Kidney tubule cell (primary cell): ENCODE data around the gene ZNF618.

Source experiments
- DNase-seq: peaks from one replicate; pipeline ENCODE4 v3.0.0-alpha.2; 2018; ENCODE audit warnings: low spot score

The ZNF618 gene

DNA sequence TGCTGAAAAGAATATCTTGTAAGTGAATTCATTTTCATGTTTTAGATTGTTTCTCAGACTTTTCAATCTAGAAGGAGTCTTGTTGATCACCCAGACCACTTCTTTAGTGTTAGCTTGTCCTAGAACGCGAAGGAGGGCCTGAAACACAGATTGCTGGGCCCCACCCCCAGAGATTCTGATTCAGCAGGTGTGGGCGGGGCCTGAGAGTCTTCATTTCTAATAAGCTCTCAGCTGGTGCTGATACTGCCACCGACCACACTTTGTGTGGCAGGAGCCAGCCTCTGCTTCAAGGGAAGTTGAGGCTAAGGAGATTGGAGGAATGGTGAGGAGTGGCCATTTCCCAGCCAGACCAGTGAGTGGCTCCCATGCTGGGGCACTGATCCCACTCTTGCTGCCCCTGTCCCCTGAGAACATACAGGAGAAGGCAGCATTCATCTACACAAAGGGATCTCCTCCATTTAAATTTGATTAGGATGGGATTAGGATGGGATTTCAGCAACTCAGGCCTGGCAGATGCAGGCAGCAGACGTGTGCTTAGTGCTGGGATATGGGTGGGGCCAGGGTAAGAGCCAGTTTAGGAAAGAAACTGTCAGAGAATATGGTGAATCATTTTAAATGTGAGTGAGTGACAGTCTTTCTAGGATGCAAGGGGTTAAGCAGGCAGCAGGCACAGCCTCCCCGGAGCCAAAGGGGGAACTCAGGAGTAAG is 35.9 kb downstream of the ZNF618 start:
- DNase-seq, result no peak

DNA sequence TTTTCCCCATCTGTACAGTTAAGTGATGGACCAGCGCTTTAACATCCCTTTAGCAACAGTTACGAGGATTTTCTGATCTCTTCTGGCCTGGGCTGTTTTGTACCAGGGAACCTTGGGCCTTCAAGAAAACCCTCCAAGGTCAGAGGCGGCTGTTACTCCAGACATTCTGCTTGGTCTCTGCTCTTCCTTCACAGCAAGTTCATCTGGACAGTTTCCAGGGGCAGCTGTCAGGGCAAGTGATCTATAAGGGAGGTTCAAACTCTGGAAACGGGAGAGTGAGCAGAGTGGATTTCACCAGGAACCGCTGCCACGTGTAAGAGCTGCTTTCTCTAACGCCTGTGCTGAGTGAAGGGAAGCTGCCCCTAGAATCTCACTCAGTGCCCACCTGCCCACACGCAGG is 36.7 kb downstream of the ZNF618 start:
- DNase-seq, result peak; percentile 17

DNA sequence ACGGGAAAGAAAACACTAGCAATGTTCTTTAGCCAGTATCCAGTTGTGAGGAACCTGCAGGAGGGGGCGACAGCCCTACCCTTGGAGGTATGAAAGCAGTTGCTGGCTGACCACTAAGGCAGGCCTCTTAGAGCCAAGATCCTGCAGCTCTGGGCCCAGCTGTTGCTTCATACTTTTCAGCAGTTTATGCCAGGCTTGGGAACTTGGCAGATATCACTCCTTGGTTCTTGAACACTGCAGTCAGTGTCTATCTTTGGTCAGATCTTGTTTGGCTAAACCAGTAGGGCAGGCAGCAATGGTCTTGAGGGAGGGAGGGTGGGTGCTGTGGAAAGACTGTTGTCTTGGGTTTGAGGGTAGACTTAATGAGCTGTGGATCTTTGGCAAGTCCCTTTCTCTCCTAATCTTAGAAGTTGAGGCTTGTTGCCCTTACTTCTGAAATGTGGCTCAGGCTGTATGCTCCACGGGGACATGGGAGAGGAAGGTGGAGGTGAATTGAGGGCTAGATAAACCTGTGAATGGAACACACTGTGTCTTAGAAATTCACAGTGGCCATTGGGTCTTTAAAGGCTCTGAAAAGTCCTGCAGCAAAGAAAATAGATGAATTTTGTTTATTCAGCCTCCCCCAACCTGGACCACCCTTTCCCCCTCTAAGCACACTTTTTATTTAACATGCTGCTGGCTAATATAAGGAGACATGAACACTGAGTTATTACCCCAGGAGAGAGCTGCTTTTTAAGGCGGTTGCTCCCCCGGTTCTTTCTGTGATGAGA is 37.5 kb downstream of the ZNF618 start:
- DNase-seq, result no peak

DNA sequence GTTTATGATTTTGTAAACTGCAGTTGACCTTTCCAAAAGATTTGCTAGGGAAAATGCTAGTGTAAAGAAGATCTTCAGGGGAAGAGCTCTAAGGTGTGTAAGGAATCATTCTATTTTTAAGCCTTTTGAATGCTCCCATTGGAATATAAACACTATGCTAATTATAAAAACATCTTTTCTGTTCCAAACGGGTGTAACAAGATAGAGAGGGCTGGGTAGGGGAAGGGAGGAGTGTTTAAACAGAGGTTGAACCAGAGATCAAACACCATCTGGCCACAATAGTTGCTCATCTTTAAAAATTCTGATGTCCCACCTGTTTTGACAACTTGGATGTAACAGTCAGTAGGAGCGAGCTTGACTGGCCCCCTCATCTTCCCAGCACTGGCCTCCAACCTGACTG is 38.4 kb downstream of the ZNF618 start:
- DNase-seq, result no peak

DNA sequence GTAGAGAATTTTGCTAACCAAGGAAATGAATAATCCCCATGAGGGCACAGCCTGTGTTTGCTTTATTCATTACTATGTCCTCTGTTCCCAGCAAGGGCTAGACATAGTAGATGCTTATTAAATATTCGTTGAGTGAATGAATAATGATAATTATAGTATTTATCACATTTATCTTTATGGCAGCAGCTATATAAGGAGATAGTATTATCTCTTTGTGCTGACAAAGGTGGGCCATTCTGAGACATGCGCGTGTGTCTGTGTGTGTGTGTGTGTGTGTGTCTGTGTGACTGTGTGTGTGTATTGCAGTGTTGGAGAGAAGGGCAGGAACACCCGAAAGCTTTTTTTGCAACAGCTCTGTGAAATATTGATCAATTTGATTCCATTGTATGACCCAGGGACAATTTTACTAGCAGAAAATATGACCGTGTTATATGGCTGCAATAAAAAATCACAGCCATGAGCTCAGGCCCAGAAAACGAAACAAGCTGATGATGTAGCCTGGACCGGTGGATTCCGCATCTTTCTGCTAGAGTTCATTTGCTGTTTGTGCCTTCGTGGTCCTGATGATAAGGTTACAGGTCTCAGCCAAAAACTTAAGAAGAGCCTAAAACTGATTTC is 39.8 kb downstream of the ZNF618 start:
- DNase-seq, result no peak

DNA sequence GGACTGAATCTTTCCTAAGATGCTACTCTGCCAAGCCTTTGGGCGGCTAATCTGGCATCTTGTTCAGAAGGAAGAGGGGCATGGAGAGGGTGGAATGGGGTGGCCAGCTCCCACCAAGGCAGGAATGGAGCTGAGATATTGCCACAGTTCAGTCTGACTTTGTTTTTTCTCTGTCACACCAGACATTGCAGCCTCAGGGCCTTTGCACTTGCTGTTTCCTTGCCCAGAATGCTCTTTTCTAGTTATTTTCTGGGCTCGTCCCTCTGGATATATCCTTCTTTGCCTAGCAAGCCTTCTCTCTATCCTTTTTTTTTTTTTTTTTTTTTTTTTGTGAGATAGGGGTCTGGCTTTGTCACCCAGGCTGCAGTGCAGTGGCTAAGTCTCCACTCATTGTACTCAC is 40.8 kb downstream of the ZNF618 start:
- no peak for DNase-seq

DNA sequence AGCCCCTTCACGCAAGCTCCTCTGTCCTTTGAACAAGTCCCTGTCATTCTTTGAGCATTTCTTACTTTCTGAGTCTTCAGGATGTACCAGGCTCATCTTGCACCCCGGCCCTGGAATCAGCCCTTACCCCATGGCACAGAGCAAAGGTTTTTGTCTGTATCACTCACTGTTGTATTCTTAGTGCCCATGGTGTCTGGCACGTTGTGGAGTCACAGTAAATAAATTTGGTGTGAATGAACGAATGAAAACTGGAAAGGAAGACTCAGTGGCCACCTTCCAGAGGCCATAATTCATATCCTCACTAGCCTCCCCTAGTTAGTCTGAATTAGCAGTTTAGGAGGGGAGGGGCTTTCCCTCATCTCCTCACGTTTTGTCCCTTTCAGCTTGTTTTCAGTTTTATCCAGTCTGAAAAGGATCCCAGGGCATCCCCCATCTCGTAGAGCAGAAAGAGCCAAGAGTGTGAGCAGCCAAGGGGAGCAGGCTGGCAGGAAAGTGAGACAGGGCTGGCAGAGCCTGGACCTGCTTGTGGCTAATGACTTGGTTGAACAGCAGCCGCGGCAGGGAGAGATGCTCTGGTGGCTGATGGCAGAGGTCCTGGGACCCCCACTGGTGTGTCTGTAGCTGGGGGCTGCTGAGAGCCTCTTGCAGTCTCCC is 42.7 kb downstream of the ZNF618 start:
- DNase-seq, result no peak

DNA sequence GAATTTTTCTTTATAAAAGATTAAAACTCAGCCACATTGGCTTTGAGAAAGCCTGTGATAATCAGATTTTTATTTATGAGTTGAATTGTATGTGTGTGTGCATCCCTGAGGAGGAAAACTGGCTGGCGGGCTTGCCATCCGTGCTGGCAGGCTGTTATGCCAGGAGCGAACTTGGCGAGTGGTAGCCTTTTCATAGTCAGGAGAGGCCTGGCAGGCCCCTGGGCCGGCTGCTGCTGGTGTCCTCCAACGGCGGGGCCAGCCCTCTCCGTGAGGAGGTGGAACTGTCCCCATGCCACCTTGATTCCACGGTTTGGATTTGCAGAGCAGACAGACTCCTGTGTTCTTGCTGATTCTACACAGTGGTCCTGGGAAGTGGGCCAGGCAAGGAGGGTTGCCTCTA is 43.3 kb downstream of the ZNF618 start:
- DNase-seq, result no peak

DNA sequence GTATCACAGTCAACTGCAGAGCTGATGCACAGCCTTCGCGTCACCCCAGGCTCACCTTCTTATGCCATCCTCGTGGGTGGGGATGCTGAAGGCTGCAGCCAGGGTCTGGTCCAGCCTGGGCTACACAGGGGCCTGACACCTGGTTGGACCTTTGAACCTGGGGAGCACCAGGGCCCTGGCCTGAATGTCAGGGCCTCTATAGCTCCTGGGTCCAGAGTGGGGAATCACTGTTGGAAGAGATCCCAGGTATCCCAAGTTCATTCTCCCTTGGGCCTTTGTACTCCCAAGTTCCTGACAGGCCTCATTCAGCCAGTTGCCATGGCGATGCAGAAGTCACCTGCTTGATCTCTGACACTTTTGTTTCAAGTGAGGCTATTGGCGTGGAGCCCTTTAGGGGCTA is 43.8 kb downstream of the ZNF618 start:
- no peak for DNase-seq

DNA sequence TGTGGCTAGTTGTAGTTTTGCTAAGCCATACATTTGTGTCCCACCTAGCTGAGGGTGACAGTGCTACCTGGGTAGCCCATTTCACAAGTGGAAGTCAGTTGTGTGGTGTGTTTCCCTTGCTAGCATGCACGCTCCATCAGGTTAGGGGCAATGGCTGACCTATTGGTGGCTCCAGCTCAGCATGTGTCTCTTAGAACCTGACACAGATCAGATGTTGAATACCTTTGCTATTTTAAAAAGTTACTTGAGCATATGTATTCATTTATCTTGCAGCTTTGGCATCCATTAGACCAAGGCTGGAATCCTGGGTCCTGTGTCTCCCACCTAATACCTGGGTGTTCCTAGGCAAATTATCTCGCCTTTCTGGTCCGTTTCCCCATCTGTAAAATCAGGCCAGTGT is 44.8 kb downstream of the ZNF618 start:
- DNase-seq, result no peak

DNA sequence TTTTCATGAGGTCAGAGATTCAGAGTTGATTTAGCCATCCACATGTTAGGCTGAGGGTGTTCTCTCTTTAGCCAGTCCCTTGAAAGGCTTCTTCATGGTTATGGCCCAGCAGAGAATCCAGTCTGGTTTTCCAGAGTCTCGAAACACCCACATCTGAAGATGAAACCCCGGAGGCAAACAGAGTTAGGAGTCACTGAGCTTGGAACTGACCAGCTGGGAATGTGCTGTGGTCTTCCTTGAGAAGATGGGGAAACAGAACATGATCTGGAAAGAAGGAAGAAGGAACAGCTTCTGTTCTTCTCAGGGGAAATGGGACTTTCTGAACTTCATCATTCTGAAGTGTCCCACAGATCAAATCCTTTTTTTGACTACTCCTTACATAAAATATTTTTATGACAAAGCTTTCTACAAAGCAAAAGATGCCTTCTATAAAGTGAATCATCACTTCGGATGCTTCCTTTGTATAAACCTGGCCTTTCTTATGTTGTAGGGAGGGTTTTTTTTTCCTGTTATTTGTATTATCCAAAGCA is 45.4 kb downstream of the ZNF618 start:
- no peak for DNase-seq

DNA sequence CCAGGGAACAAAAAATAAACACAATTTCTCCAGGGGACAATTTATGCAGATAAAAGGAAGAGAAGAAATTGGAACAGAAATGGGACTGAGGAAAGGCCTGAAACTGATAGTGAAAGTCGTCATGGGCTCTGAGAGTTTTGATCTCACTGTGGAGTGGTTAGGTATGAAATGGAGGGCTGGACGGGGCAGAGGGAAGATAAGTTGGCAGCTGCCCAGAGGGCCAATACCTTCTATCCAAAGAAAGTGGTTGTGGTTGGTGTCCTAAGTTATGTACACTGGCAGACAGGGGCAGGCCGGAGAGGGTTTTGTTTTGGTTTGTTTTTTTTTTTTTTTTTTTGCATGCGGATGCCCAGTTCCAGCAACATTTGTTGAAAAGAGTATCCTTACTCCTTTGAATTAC is 46.1 kb downstream of the ZNF618 start:
- DNase-seq, result no peak

DNA sequence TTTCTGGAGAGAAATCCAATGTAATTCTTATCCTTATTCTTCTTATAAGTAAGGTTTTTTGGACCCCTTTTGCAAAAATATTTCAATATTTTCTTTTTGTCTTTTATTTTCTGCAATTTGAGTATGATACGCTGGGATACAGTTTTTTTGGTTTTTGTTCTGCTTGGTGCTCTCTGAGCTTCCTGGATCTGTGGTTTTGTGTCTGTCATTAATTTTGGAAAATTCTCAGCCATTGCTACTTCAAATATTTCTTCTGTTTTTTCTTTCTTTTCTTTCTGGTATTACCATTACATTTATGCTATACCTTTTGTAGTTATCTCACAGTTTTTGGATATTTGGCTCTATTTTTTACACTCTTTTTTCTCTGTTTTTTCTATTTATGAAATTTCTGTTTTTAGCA is 50.1 kb downstream of the ZNF618 start:
- DNase-seq, result no peak

DNA sequence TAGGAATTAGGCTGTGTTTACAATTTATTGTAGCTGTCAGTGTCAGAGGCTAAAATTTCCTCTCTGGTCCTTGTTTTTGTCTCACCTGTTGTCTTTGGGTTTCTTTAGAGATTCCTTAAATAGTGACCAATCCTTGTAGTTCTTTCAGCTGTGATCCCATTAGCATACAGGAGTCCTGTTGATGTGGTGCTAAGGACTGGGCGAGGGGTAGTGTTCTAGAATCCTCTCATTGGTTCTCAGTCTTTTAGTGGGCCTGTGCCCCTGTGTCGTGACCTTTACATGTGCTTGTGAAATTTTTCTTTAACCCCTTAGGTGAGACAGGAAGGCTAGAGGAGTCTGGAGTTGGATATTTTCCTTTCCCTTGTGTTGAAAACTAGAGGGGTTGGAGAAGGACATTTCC is 51.2 kb downstream of the ZNF618 start:
- no peak for DNase-seq

DNA sequence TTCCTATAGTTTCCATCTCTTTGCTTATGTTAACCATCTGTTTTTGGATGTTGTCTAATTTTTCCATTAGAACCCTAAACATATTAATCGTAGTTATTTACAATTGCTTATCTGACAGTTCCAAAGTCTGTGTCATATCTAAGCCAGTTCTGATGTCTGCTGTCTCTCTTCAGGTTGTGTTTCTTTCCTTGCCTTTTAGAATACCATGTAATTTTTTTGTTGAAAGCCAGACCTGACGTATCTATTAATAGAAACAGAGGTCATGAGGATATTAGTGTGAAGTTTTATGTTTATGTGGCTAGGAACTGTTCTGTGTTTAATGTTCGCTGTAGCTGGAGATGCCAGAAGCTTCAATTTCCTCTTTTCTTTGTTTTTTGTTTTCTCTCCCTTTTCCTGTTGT is 52.2 kb downstream of the ZNF618 start:
- DNase-seq, result no peak

DNA sequence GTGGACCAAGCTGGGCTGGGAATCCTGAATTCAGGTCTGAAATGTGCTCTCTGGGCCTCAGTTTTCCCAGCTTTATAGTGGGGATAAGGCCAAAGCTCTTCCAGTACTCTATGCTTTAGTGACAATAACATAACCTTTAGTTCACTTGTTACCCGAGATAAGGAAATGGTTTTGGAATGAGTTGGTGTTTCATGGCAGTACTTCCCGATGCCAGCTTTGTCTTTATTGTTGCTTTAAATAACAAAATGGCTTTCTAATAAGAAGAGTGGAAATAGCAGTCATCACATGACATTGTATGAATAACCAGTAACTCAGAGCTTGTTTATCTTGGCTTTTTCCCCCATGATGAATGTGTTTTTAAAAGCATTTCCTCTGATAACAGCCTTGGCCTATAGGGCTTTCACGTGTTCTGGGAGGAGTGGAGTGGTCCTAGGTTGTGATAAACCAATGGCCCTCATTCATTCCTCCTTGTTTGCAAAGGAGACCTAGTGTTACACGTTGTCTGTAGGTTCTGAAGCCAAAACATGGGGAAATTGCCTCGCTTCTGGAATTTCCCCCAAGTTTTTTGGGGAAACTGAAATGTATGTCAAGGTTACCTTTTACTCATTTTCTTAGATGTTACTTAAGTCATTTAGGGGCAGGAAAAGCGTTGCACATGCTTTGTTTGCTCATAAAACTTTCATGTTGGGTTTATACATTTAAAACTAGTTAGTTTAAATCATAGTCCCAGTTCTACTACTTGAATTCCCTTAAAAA is 53.7 kb downstream of the ZNF618 start:
- peak; percentile 71 for DNase-seq

DNA sequence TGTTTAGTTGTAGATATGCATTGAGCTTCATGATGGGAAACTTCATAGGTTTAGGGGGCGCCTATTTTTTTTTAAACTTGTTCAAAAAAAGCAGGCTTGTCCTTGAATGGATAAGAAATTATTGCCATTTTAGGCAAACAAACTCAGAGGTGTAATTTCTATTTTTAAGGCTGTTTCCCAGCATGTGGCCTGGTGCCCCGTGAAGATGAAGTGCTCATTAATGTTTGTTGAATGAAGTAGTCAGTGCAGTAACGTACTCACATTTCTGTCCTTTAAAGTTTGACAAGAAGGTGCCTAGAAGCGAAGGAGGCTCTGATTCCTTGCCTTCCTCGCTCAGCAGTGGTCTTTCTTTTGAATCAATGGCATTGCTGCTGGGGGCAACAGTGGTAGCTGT is 54.3 kb downstream of the ZNF618 start:
- DNase-seq, result no peak

DNA sequence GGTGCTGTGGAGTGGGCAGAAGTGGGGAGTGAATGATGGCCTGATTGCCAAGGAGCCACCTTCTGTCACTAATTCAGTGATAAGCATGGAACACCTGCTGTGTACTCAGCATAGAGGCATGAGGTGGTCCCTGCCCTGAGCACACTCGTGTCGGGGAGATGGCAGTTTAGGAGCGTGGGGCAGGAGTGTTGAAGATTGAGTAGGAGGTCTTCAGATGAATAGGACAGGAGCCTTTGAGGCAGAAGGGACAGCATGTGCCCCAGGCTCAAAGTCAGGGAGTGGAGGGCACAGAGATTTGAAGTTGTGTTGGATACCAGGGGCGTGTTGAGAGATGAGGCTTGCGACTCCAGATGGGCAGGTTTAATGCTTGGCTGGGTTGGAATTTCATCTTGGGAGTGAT is 55.0 kb downstream of the ZNF618 start:
- peak; percentile 28 for DNase-seq

DNA sequence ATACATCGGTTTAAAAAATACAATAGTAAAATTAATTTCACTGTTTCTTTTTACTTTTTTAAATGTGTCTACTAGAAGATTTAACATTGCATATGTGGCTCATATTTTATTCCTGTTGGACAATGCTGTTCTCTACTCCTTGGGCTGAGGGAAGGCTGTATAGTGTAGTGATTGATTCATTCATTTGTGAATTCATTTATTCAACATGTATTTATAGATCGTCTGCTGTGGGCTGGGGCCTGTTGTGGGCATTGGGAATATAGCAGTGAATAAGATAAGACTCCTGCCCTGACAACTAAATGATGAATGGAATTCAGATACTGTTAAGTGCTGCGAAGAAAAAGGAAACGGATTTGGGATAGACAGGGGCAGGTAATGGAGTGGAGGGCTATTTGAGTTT is 55.7 kb downstream of the ZNF618 start:
- DNase-seq, result no peak

DNA sequence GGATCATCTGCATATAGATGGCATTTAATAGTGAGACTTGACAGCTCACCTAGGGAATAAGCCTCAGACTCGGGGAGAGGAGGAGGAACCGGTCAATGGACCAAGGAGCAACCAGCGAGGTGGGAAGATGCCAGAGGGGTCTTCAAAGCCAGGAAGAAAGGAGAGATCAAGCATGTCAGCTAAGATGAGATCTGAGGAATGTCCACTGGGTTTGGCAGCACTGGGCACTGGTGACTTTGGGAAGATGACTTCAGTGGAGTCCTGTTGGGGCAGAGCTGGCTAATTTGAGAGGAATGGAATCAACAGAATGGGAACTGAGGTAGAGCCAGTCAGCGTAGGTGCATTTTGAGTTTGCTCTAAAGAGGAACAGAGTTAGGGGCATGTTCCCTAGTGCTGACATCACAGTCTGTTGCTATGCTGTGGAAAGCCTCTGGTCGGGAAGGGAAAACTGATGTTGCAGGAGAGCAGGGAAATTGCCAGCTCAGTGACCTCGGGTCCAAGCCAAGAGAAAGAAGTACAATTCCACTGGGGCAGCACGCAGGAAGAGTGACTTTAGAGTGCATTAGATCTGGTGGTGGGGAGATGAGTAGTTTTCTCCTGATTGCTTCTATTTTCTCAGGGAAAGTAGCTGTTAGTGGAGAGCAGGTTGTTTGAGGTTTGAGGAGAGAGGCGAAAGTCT is 56.9 kb downstream of the ZNF618 start:
- no peak for DNase-seq

DNA sequence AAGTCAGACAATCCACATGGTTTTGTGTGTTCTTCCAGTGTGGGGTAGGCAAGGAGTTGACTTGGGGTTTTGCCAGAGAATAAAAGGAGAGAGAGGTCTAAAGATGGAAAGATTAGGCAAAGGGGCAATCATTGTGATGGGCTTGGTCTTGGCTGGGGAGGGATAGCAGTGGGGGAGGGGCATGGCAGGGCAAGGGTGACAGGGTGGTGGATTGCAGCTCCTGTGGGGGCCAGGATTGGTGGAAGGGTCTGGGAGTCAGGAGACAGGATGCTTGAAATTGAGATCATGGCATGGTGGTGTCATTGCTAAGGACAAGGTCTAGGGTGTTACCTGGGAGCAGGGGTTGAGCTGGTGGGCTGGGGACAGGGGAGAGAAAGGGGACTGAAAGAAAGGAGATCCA is 57.6 kb downstream of the ZNF618 start:
- no peak for DNase-seq
